ENCODE measurements around the gene AQP2.

GRCh38 chr12:49920241-49920914 lies 30.2 kb upstream of the AQP2 start:
- TF ChIP-seq CTCF (IDR thresholded peaks at IDR 0.05 in 2 of 3, conservative IDR thresholded peaks at IDR 0.05 in 1 of 3; ENCODE audit: borderline replicate concordance in 1 of 3, insufficient read depth in 1 of 3, low read depth in 2 of 3, low read length in 2 of 3), result no peak
- TF ChIP-seq POLR2AphosphoS5 (IDR thresholded peaks at IDR 0.05; ENCODE audit: low read depth, low read length), result no peak
- no peak for TF ChIP-seq REST (IDR thresholded peaks at IDR 0.05; ENCODE audit: low read depth)
- no peak for TF ChIP-seq POLR2A (IDR thresholded peaks at IDR 0.05; ENCODE audit: borderline replicate concordance, extremely low read depth, insufficient read depth, insufficient read length)
- no peak for TF ChIP-seq MAX (IDR thresholded peaks at IDR 0.05)
- no peak for TF ChIP-seq ZFX (IDR thresholded peaks at IDR 0.05)
- no peak for TF ChIP-seq EGR1 (IDR thresholded peaks at IDR 0.05; ENCODE audit: low read depth)

Data from HCT116 (cell line).